Panc1 (cell line): ENCODE data around the gene MRM1. TPM values are rescaled to one million over a fixed set of nuclear protein-coding genes. Genes with fewer than 3 reads are reported as not detected.

ENCODE experiments used
- ATAC-seq: fragments of 200-7000 bp; cut with Tn5 transposase; 2 replicates; pipeline ENCODE4 v1.9.1; 2020; ENCODE audit warnings: mild to moderate bottlenecking, moderate library complexity
- BruUV-seq: library from RNA; stranded (reverse); fragments of 400-500 nt; replicated peaks from 2 replicates; lab custom pipeline; 2021; lab: Mats Ljungman, UMichigan
- CTCF ChIA-PET: fragments of 300-600 bp; sonication (Branson Sonifier 250); formaldehyde crosslinking; loops from one replicate; lab custom pipeline; 2022; ENCODE audit warnings: antibody characterized with exemption; lab: Charles Lee
- POLR2A ChIA-PET: fragments of 300-600 bp; sonication (Branson Sonifier 250); formaldehyde crosslinking; loops from one replicate; lab custom pipeline; 2022; ENCODE audit warnings: antibody characterized with exemption; lab: Charles Lee
- DNase-seq: peaks from one replicate; pipeline ENCODE4 v3.0.0-alpha.2; 2010; ENCODE audit warnings: low read depth, low spot score
- H3K27ac ChIP-seq: 2 replicates; pipeline ENCODE4 v1.5.1; 2011; ENCODE audit warnings: mild to moderate bottlenecking, low read length, inconsistent platforms
- H3K27me3 ChIP-seq: fragments of 200-500 bp; sonication (Bioruptor generic); 2 replicates; pipeline ENCODE4 v1.6.0; 2014; ENCODE audit warnings: low read length, inconsistent platforms; ENCODE audit not compliant: control insufficient read depth, insufficient read depth
- H3K36me3 ChIP-seq: fragments of 200-500 bp; sonication (Bioruptor generic); 2 replicates; pipeline ENCODE4 v1.5.1; 2014; ENCODE audit warnings: inconsistent platforms, mild to moderate bottlenecking, low read length, moderate library complexity; ENCODE audit not compliant: control insufficient read depth, insufficient read depth
- H3K4me1 ChIP-seq: 2 replicates; pipeline ENCODE4 v1.5.1; 2011; ENCODE audit warnings: inconsistent platforms, mild to moderate bottlenecking, low read length, moderate library complexity; ENCODE audit not compliant: control insufficient read depth, insufficient read depth
- H3K4me3 ChIP-seq, 2 experiments: 2 replicates each; pipeline ENCODE4 v1.5.1; 2011 to 2012; ENCODE audit warnings: low read depth in 2 of 2, low read length in 2 of 2, mild to moderate bottlenecking in 2 of 2, inconsistent platforms in 1 of 2, moderate library complexity in 1 of 2
- H3K9me3 ChIP-seq: fragments of 200-500 bp; sonication (Bioruptor generic); 2 replicates; pipeline ENCODE4 v1.5.1; 2014; ENCODE audit warnings: low read depth, mild to moderate bottlenecking, inconsistent platforms, low read length, moderate library complexity; ENCODE audit not compliant: control insufficient read depth, insufficient read depth
- CTCF ChIP-seq: fragments of 450-650 bp; IDR thresholded peaks from 2 replicates; pipeline ENCODE4 v1.5.1; 2017; ENCODE audit warnings: mild to moderate bottlenecking
- POLR2AphosphoS5 ChIP-seq: IDR thresholded peaks from 2 replicates; pipeline ENCODE4 v1.6.1; 2012; ENCODE audit warnings: mild to moderate bottlenecking, low read depth, low read length, moderate library complexity
- REST ChIP-seq, 2 experiments: IDR thresholded peaks; 2 replicates each; pipeline ENCODE4 v1.6.1; 2011 to 2012; ENCODE audit warnings: low read depth in 2 of 2, control low read depth in 1 of 2, low read length in 1 of 2, mild to moderate bottlenecking in 1 of 2, moderate library complexity in 1 of 2; ENCODE audit not compliant: insufficient read depth in 1 of 2
- SIN3A ChIP-seq: IDR thresholded peaks from 2 replicates; pipeline ENCODE4 v1.6.1; 2012; ENCODE audit warnings: low read depth, mild to moderate bottlenecking, low read length, moderate library complexity, borderline replicate concordance; ENCODE audit not compliant: insufficient read depth
- TCF7L2 ChIP-seq: IDR thresholded peaks from 2 replicates; pipeline ENCODE4 v1.6.1; 2011; ENCODE audit warnings: mild to moderate bottlenecking, low read depth, low read length, inconsistent platforms
- in situ Hi-C: cut with HindIII; loops from 2 replicates; pipeline ENCODE4 v1.10.0; 2016; ENCODE audit warnings: low sequenced_read_pairs, low pct_unique_long_range_greater_than_20kb
- intact Hi-C: fragments of 100-400 bp; cut with micrococcal nuclease; formaldehyde crosslinking; loops from one replicate; pipeline ENCODE4 v1.10.0; 2022; ENCODE audit not compliant: unreplicated experiment
- total RNA-seq: library from RNA; stranded (reverse); gene quantifications from one replicate; pipeline ENCODE4 v1.2.1, GENCODE V29; 2021; ENCODE audit not compliant: unreplicated experiment

The MRM1 gene
- total RNA-seq, 1 experiment from 2014 or later, result 7.8 TPM

GRCh38 chr17:36631022-36631421 is 29.6 kb downstream of the MRM1 start:
- no peaks in the 10 kb centered on the region for H3K4me1 ChIP-seq
- no peak for TF ChIP-seq CTCF
- TF ChIP-seq POLR2AphosphoS5, result no peak
- no peak for TF ChIP-seq TCF7L2
- no peak for TF ChIP-seq REST (IDR thresholded peaks at IDR 0.05; ENCODE audit: insufficient read depth in 1 of 2, low read depth in 2 of 2, low read length in 1 of 2)
- TF ChIP-seq SIN3A, result no peak
- no peak overlapping the region for H3K27ac ChIP-seq
- no peak for DNase-seq
- H3K9me3 ChIP-seq, result no peaks in the 10 kb centered on the region
- in situ Hi-C loops, result no loop called here
- no peak for ATAC-seq
- H3K36me3 ChIP-seq, result no peaks in the 10 kb centered on the region
- ChIA-PET CTCF (no interaction called here), POLR2A (no interaction called here)
- H3K4me3 ChIP-seq, result no peak overlapping the region
- no peaks in the 10 kb centered on the region for H3K27me3 ChIP-seq
- intact Hi-C loops, result no loop called here
- BruUV-seq, result no TSS peak

- Histone ChIP-seq H3K4me1 (no peaks in the 10 kb centered on the region), H3K9me3 (no peaks in the 10 kb centered on the region), H3K4me3 (no peak overlapping the region), H3K27ac (no peak overlapping the region), H3K36me3 (no peaks in the 10 kb centered on the region), H3K27me3 (no peaks in the 10 kb centered on the region)
- in situ Hi-C loops, result no loop called here
- ChIA-PET POLR2A (no interaction called here), CTCF (no interaction called here)
- TF ChIP-seq SIN3A (no peak), CTCF (no peak), REST (IDR thresholded peaks at IDR 0.05; ENCODE audit: insufficient read depth in 1 of 2, low read depth in 2 of 2, low read length in 1 of 2) (no peak), POLR2AphosphoS5 (no peak), TCF7L2 (no peak)
- DNase-seq, result no peak
- BruUV-seq, result no TSS peak
- ATAC-seq, result no peak
- intact Hi-C loops, result no loop called here
These were observed 31.8 kb downstream of the MRM1 start for GRCh38 chr17:36632916-36633771.
